ENCODE data around the gene HTT-AS. TPM values are rescaled to one million over a fixed set of nuclear protein-coding genes. Genes with fewer than 3 reads are reported as not detected.

HTT-AS gene
- total RNA-seq (2014; rRNA removed; shearing (Covaris generic)) (not detected in 2 replicates), polyA plus RNA-seq (2016; fragmentation: Nextera tagmentation; extraction: Ambion mirVana) (not detected in 2 replicates)

DNA sequence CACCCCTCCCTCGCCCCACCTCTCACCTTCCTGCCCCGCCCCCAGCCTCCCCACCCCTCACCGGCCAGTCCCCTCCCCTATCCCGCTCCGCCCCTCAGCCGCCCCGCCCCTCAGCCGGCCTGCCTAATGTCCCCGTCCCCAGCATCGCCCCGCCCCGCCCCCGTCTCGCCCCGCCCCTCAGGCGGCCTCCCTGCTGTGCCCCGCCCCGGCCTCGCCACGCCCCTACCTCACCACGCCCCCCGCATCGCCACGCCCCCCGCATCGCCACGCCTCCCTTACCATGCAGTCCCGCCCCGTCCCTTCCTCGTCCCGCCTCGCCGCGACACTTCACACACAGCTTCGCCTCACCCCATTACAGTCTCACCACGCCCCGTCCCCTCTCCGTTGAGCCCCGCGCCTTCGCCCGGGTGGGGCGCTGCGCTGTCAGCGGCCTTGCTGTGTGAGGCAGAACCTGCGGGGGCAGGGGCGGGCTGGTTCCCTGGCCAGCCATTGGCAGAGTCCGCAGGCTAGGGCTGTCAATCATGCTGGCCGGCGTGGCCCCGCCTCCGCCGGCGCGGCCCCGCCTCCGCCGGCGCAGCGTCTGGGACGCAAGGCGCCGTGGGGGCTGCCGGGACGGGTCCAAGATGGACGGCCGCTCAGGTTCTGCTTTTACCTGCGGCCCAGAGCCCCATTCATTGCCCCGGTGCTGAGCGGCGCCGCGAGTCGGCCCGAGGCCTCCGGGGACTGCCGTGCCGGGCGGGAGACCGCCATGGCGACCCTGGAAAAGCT, at the start of gene HTT-AS, which contains the start of gene HTT:
HTT-AS (minus strand) TSS at position 461 of the 768 bp plus-strand sequence.
HTT (plus strand) TSS at position 604 of the 768 bp plus-strand sequence; CDS start at position 749, 145 bp downstream.
- peak within 1 kb of the TSS; percentile 93 for H3K4me2 ChIP-seq (ENCODE audit: unreplicated experiment)
- in situ Hi-C loops (cut with MboI), result no loop called here
- H4K20me1 ChIP-seq (ENCODE audit: insufficient read depth), result no peaks in the 10 kb centered on the region
- peaks cover 18% of the 10 kb centered on the region for H3K4me1 ChIP-seq (ENCODE audit: insufficient read depth)
- peak within 1 kb of the TSS; percentile 94 for H3K27ac ChIP-seq
- peak; percentile 97 for DNase-seq
- peak within 1 kb of the TSS; percentile 91 for H2AFZ ChIP-seq
- TF ChIP-seq EZH2phosphoT487 (IDR thresholded peaks at IDR 0.05; ENCODE audit: insufficient read depth, low read depth) (no peak), EZH2 (IDR thresholded peaks at IDR 0.05; ENCODE audit: insufficient read depth, poor library complexity, severe bottlenecking) (no peak)
- peaks cover 40% of the 10 kb centered on the region for H3K79me2 ChIP-seq (ENCODE audit: insufficient read depth)
- 1 to 4% methylated on average over 45 to 59 of the region's 81 CpGs for WGBS, 2 experiments (ENCODE audit: low coverage in 1 of 2, low lambda C conversion rate in 2 of 2, missing lambda C conversion rate in 2 of 2)
- H3K27me3 ChIP-seq (replicated peaks; ENCODE audit: insufficient read depth), result no peaks in the 10 kb centered on the region
- no peaks in the 10 kb centered on the region for H3K36me3 ChIP-seq (ENCODE audit: low read depth)
- H3K4me3 ChIP-seq, result peak within 1 kb of the TSS; percentile 100
- H3K9me2 ChIP-seq (ENCODE audit: insufficient read depth), result no peaks in the 10 kb centered on the region
- H3F3A ChIP-seq (ENCODE audit: insufficient read depth), result peaks cover 13% of the 10 kb centered on the region
- peak within 1 kb of the TSS; percentile 98 for H3K9ac ChIP-seq
- no peaks in the 10 kb centered on the region for H3K9me3 ChIP-seq (ENCODE audit: low read depth)

DNA sequence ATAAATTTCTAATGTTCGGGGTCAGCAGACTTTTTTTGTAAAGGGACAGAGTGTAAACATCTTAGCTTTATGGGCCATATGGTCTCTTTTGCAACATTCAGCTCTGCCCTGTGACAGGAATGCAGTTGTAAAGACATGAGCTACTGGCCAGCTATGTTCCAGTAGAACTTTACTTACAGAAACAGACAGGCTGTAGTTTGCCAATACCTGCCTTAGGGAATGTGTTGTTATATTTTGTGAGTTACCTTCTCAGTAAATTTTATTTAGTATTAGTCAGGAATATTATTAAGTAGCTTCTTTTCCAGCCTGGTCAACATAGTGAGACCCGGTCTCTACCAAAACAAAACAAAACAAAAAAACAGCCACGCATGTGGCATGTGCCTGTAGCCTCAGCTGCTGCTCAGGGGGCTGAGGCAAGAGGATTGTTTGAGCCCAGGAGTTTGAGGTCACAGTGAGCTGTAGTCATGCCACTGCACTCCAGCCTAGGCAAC, 48.9 kb upstream of the HTT-AS start:
- no peaks in the 10 kb centered on the region for H3K9me3 ChIP-seq (ENCODE audit: low read depth)
- H3K4me3 ChIP-seq, result no peak overlapping the region
- in situ Hi-C loops (cut with MboI), result no loop called here
- peaks cover 18% of the 10 kb centered on the region for H3F3A ChIP-seq (ENCODE audit: insufficient read depth)
- no peaks in the 10 kb centered on the region for H4K20me1 ChIP-seq (ENCODE audit: insufficient read depth)
- TF ChIP-seq EZH2 (IDR thresholded peaks at IDR 0.05; ENCODE audit: insufficient read depth, poor library complexity, severe bottlenecking) (no peak), EZH2phosphoT487 (IDR thresholded peaks at IDR 0.05; ENCODE audit: insufficient read depth, low read depth) (no peak)
- DNase-seq, result peak; percentile 61
- peak overlapping the region; percentile 28 for H3K4me2 ChIP-seq (ENCODE audit: unreplicated experiment)
- H3K4me1 ChIP-seq (ENCODE audit: insufficient read depth), result peaks cover 19% of the 10 kb centered on the region
- H3K79me2 ChIP-seq (ENCODE audit: insufficient read depth), result no peaks in the 10 kb centered on the region
- H3K27me3 ChIP-seq (replicated peaks; ENCODE audit: insufficient read depth), result no peaks in the 10 kb centered on the region
- H3K36me3 ChIP-seq (ENCODE audit: low read depth), result peaks cover 15% of the 10 kb centered on the region
- 31 to 40% methylated on average over 3 of the region's 3 CpGs for WGBS, 2 experiments (ENCODE audit: low coverage in 1 of 2, low lambda C conversion rate in 2 of 2, missing lambda C conversion rate in 2 of 2)
- H3K9ac ChIP-seq, result peak overlapping the region; percentile 45
- no peak overlapping the region for H2AFZ ChIP-seq
- no peaks in the 10 kb centered on the region for H3K9me2 ChIP-seq (ENCODE audit: insufficient read depth)
- peak overlapping the region; percentile 54 for H3K27ac ChIP-seq

DNA sequence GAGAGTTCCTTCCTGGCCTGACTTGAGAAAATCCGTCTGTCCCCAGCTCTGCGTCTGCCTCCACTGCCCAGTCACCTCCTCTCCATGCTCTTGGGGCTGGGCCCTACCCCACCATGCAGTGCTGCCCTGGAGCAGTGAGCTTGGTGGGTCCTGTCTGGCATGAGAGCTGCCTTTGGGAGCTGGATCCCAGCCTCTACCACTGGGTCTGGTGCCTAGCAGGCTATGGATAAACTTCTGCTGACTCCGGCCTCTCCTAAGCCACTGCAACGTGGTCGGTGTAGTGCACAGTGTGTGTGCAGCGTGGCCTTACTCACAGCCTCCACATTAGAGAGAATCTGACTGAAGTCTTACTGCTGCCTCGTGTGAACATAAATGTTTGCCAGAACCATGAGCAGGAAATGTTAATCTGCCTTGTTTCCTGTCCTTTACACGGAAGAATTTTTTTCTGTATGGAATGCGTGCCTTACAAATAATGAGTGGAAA, 47.8 kb upstream of the HTT-AS start:
- DNase-seq, result peak; percentile 50
- Histone ChIP-seq H3K79me2 (ENCODE audit: insufficient read depth) (peaks cover 9% of the 10 kb centered on the region; the same call in 1 of the 2 replicates), H4K20me1 (ENCODE audit: insufficient read depth) (no peaks in the 10 kb centered on the region), H3K9me2 (ENCODE audit: insufficient read depth) (no peaks in the 10 kb centered on the region), H3K4me1 (ENCODE audit: insufficient read depth) (peaks cover 19% of the 10 kb centered on the region), H3K9ac (peak overlapping the region; percentile 45; the same call in 1 of the 2 replicates), H3K27me3 (replicated peaks; ENCODE audit: insufficient read depth) (no peaks in the 10 kb centered on the region), H3K4me2 (ENCODE audit: unreplicated experiment) (no peak overlapping the region), H3F3A (ENCODE audit: insufficient read depth) (peaks cover 14% of the 10 kb centered on the region), H3K4me3 (no peak overlapping the region), H3K36me3 (ENCODE audit: low read depth) (peaks cover 15% of the 10 kb centered on the region), H3K27ac (peak overlapping the region; percentile 54; the same call in 1 of the 2 replicates), H3K9me3 (ENCODE audit: low read depth) (no peaks in the 10 kb centered on the region), H2AFZ (no peak overlapping the region)
- 61 to 67% methylated on average over 9 of the region's 9 CpGs for WGBS, 2 experiments (ENCODE audit: low coverage in 1 of 2, low lambda C conversion rate in 2 of 2, missing lambda C conversion rate in 2 of 2)
- in situ Hi-C loops (cut with MboI), result no loop called here
- no peak for TF ChIP-seq EZH2 (IDR thresholded peaks at IDR 0.05; ENCODE audit: insufficient read depth, poor library complexity, severe bottlenecking)
- TF ChIP-seq EZH2phosphoT487 (IDR thresholded peaks at IDR 0.05; ENCODE audit: insufficient read depth, low read depth), result no peak

DNA sequence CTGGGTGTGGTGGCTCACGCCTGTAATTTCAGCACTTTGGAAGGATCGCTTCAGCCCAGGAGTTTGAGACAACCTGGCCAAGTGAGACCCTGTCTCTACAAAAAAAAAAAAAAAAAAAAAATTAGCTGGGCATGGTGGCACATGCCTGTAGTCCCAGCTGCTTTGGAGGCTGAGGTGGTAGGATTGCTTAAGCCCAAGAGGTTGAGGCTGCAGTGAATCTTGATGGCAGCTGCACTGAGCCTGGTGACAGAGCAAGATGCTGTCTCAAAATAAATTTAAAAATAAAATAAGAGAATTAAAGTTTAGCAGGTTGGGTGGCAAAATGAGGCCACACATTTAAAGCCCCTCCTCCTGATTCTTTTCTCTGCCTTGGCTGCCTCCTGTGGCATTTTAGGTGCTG, 47.3 kb upstream of the HTT-AS start:
- no peak for TF ChIP-seq EZH2 (IDR thresholded peaks at IDR 0.05; ENCODE audit: insufficient read depth, poor library complexity, severe bottlenecking)
- no peak for TF ChIP-seq EZH2phosphoT487 (IDR thresholded peaks at IDR 0.05; ENCODE audit: insufficient read depth, low read depth)
- Histone ChIP-seq H3K4me1 (ENCODE audit: insufficient read depth) (peaks cover 19% of the 10 kb centered on the region), H3K9ac (no peak overlapping the region), H3K4me2 (ENCODE audit: unreplicated experiment) (no peak overlapping the region), H3K36me3 (ENCODE audit: low read depth) (peaks cover 18% of the 10 kb centered on the region), H3K79me2 (ENCODE audit: insufficient read depth) (peaks cover 9% of the 10 kb centered on the region; the same call in 1 of the 2 replicates), H3K9me2 (ENCODE audit: insufficient read depth) (no peaks in the 10 kb centered on the region), H3K4me3 (no peak overlapping the region), H3K27me3 (replicated peaks; ENCODE audit: insufficient read depth) (no peaks in the 10 kb centered on the region), H4K20me1 (ENCODE audit: insufficient read depth) (no peaks in the 10 kb centered on the region), H3K27ac (no peak overlapping the region), H2AFZ (no peak overlapping the region), H3F3A (ENCODE audit: insufficient read depth) (peaks cover 14% of the 10 kb centered on the region), H3K9me3 (ENCODE audit: low read depth) (no peaks in the 10 kb centered on the region)
- WGBS, 2 experiments (ENCODE audit: low coverage in 1 of 2, low lambda C conversion rate in 2 of 2, missing lambda C conversion rate in 2 of 2), result 100% methylated on average over 2 of the region's 2 CpGs
- DNase-seq, result no peak
- in situ Hi-C loops (cut with MboI), result no loop called here
